GM20431 (cell line): ENCODE results near the gene ITGAV.

ENCODE experiments used
- in situ Hi-C: fragments of 300-500 bp; cut with MseI, MboI; formaldehyde crosslinking; loops from one replicate; pipeline ENCODE4 v1.15.0; 2020; ENCODE audit warnings: low sequenced_read_pairs; ENCODE audit not compliant: unreplicated experiment

Gene ITGAV

GRCh38 chr2:186572705-186573104 is 17.2 kb upstream of the ITGAV start:
- in situ Hi-C loops: no loop called here

- in situ Hi-C loops: no loop called here
These were observed 16.3 kb upstream of the ITGAV start for GRCh38 chr2:186573531-186573930.

GRCh38 chr2:186575302-186575701 is 14.6 kb upstream of the ITGAV start:
- in situ Hi-C loops: no loop called here

GRCh38 chr2:186575856-186576255 is 14.0 kb upstream of the ITGAV start:
- in situ Hi-C loops: no loop called here

- in situ Hi-C loops: no loop called here
These were observed 13.2 kb upstream of the ITGAV start for GRCh38 chr2:186576614-186577013.

- in situ Hi-C loops: no loop called here
These were observed 7.2 kb upstream of the ITGAV start for GRCh38 chr2:186582698-186583097.

- in situ Hi-C loops: no loop called here
These were observed 5.8 kb upstream of the ITGAV start for GRCh38 chr2:186584053-186584452.

GRCh38 chr2:186588421-186588820 is 1.4 kb upstream of the ITGAV start:
- in situ Hi-C loops: no loop called here

GRCh38 chr2:186588940-186589611 is 780 bp upstream of the ITGAV start:
- in situ Hi-C loops: no loop called here

GRCh38 chr2:186590350-186590758 is 498 bp downstream of the ITGAV start:
- in situ Hi-C loops: no loop called here

GRCh38 chr2:186590759-186591505 is 1.1 kb downstream of the ITGAV start:
- in situ Hi-C loops: no loop called here

GRCh38 chr2:186591506-186591890 is 1.6 kb downstream of the ITGAV start:
- in situ Hi-C loops: no loop called here

GRCh38 chr2:186592137-186592875 is 2.5 kb downstream of the ITGAV start:
- in situ Hi-C loops: no loop called here

- in situ Hi-C loops: no loop called here
These were observed 3.7 kb downstream of the ITGAV start for GRCh38 chr2:186593523-186593922.

GRCh38 chr2:186594001-186594722 is 4.3 kb downstream of the ITGAV start:
- in situ Hi-C loops: no loop called here

GRCh38 chr2:186595219-186595618 is 5.4 kb downstream of the ITGAV start:
- in situ Hi-C loops: no loop called here

GRCh38 chr2:186599186-186599778 is 9.4 kb downstream of the ITGAV start:
- in situ Hi-C loops: no loop called here

GRCh38 chr2:186603286-186603685 is 13.4 kb downstream of the ITGAV start:
- in situ Hi-C loops: no loop called here

- in situ Hi-C loops: no loop called here
These were observed 15.2 kb downstream of the ITGAV start for GRCh38 chr2:186605041-186605440.

- in situ Hi-C loops: no loop called here
These were observed 17.9 kb downstream of the ITGAV start for GRCh38 chr2:186607660-186608324.
